Sciatic nerve (tissue), 2 donors: ENCODE data around the gene PPARA. TPM values are rescaled to one million over a fixed set of nuclear protein-coding genes. Genes with fewer than 3 reads are reported as not detected.

ENCODE experiments used
- ATAC-seq: fragments of 200-7000 bp; cut with Tn5 transposase; one replicate; pipeline ENCODE4 v1.9.1; 2020; ENCODE audit warnings: mild to moderate bottlenecking, moderate library complexity
- DNase-seq: peaks from one replicate; pipeline ENCODE4 v3.0.0-alpha.2; 2020; ENCODE audit warnings: low spot score
- intact Hi-C: fragments of 100-400 bp; cut with DNase I; formaldehyde crosslinking; loops from one replicate; pipeline ENCODE4 v1.14.2; 2022
- total RNA-seq: library from RNA; stranded (reverse); fragmentation: NEBNext Ultra II Directional; extraction: Animal tissue kit (Norgen Biotek cat#: 25700); gene quantifications from one replicate; pipeline ENCODE4 v1.2.1, GENCODE V29; 2021
- donor health status: DM: no; HTN: no; CAD: no.
- donor health status: DM: no; HTN: no; CAD: no.

Gene PPARA
- total RNA-seq, 1 donor from 2014 or later, result 39.2 TPM

GRCh38 chr22:46150655-46151477 lies 540 bp downstream of the PPARA start:
- peak; percentile 4 for ATAC-seq
- intact Hi-C loops, result no loop called here

GRCh38 chr22:46153930-46154329 lies 3.6 kb downstream of the PPARA start:
- intact Hi-C loops, result no loop called here
- DNase-seq, result no peak
- no peak for ATAC-seq

More at GRCh38 chr22:46150655-46151477, 540 bp downstream of the PPARA start:
- peak; percentile 77 for DNase-seq

GRCh38 chr22:46156031-46156430 lies 5.7 kb downstream of the PPARA start:
- no peak for DNase-seq
- intact Hi-C loops, result no loop called here
- ATAC-seq, result no peak

- intact Hi-C loops, result no loop called here
- no peak for ATAC-seq
- DNase-seq, result no peak
Measured at GRCh38 chr22:46158283-46158682, 8.0 kb downstream of the PPARA start.

- DNase-seq (no peak), ATAC-seq (no peak)
- intact Hi-C loops, result no loop called here
Measured at GRCh38 chr22:46159212-46159611, 8.9 kb downstream of the PPARA start.

- no peak for ATAC-seq
- intact Hi-C loops, result no loop called here
Measured at GRCh38 chr22:46159777-46160176, 9.5 kb downstream of the PPARA start.

GRCh38 chr22:46162285-46162684 lies 12.0 kb downstream of the PPARA start:
- DNase-seq (no peak), ATAC-seq (no peak)
- intact Hi-C loops, result no loop called here

More at GRCh38 chr22:46159777-46160176, 9.5 kb downstream of the PPARA start:
- DNase-seq, result no peak

GRCh38 chr22:46162771-46163556 lies 12.6 kb downstream of the PPARA start:
- DNase-seq (no peak), ATAC-seq (no peak)
- intact Hi-C loops, result no loop called here

- DNase-seq (no peak), ATAC-seq (no peak)
- intact Hi-C loops, result no loop called here
Measured at GRCh38 chr22:46163557-46163888, 13.2 kb downstream of the PPARA start.

GRCh38 chr22:46165977-46166376 lies 15.7 kb downstream of the PPARA start:
- intact Hi-C loops, result no loop called here
- DNase-seq, result no peak
- no peak for ATAC-seq

- intact Hi-C loops, result no loop called here
- DNase-seq (no peak), ATAC-seq (no peak)
Measured at GRCh38 chr22:46169628-46170027, 19.3 kb downstream of the PPARA start.

GRCh38 chr22:46171940-46172339 lies 21.6 kb downstream of the PPARA start:
- DNase-seq (no peak), ATAC-seq (no peak)

GRCh38 chr22:46172522-46173110 lies 22.3 kb downstream of the PPARA start:
- ATAC-seq (no peak), DNase-seq (no peak)
- intact Hi-C loops, result no loop called here

More at GRCh38 chr22:46171940-46172339, 21.6 kb downstream of the PPARA start:
- intact Hi-C loops, result no loop called here

GRCh38 chr22:46173152-46173551 lies 22.8 kb downstream of the PPARA start:
- intact Hi-C loops, result no loop called here
- no peak for ATAC-seq

GRCh38 chr22:46175631-46176030 lies 25.3 kb downstream of the PPARA start:
- no peak for DNase-seq
- ATAC-seq, result no peak
- intact Hi-C loops, result no loop called here

More at GRCh38 chr22:46173152-46173551, 22.8 kb downstream of the PPARA start:
- no peak for DNase-seq

- intact Hi-C loops, result no loop called here
- no peak for ATAC-seq
Measured at GRCh38 chr22:46176508-46177003, 26.2 kb downstream of the PPARA start.

GRCh38 chr22:46178755-46179505 lies 28.6 kb downstream of the PPARA start:
- ATAC-seq (no peak), DNase-seq (no peak)
- intact Hi-C loops, result no loop called here

More at GRCh38 chr22:46176508-46177003, 26.2 kb downstream of the PPARA start:
- no peak for DNase-seq

- intact Hi-C loops, result no loop called here
- DNase-seq, result no peak
- ATAC-seq, result no peak
Measured at GRCh38 chr22:46179748-46180147, 29.4 kb downstream of the PPARA start.
